HG02870 (cell line): Measurements from ENCODE around the gene DDX27.
"Not testable (repeated sequence)": the region's sequence is repeated elsewhere in the genome, so short reads cannot be mapped to it uniquely, and the experiment has no call there.

Experiments used
- ATAC-seq: cut with Tn5 transposase; IDR thresholded peaks from one replicate; pipeline ENCODE4 v1.9.1; 2021; ENCODE audit warnings: mild to moderate bottlenecking, moderate library complexity; ENCODE audit not compliant: unreplicated experiment

Gene DDX27, protein sequence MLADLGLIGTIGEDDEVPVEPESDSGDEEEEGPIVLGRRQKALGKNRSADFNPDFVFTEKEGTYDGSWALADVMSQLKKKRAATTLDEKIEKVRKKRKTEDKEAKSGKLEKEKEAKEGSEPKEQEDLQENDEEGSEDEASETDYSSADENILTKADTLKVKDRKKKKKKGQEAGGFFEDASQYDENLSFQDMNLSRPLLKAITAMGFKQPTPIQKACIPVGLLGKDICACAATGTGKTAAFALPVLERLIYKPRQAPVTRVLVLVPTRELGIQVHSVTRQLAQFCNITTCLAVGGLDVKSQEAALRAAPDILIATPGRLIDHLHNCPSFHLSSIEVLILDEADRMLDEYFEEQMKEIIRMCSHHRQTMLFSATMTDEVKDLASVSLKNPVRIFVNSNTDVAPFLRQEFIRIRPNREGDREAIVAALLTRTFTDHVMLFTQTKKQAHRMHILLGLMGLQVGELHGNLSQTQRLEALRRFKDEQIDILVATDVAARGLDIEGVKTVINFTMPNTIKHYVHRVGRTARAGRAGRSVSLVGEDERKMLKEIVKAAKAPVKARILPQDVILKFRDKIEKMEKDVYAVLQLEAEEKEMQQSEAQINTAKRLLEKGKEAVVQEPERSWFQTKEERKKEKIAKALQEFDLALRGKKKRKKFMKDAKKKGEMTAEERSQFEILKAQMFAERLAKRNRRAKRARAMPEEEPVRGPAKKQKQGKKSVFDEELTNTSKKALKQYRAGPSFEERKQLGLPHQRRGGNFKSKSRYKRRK

DNA sequence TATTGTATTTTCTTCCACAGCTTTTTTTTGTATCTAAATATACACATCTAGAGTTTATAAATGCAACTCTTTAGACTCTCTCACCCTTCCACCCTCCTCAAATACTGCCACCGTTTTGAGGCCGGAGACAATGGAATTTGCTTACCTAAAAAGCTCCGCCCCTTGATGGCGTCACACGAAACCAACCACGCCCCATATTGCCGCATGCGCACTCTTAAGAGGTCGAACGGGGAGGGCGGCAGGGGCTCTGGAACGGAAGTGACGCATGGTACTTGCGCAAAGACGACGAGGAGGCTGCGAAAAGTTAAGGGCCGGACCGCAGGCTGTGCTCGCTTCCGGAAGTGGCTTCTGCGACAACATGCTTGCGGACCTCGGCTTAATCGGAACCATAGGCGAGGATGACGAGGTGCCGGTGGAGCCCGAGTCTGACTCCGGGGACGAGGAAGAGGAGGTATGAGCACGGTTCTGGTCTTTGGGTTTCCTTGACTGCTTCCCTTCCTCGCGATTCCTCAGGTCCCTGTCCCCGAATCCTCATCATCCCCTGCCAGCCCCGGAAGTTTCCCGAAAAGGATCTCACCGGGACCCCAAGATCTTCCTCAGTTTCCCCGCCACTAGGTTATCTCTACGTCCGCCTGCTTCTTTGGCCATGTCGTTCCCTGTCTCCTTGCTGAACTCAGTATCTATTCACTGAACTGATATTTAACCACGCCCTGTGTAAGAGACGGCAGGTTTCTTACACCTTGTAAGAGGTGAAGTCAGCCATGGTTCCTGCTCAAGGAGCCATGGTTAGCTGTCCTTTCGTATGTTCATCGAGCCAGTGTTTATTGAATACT lies at the start of gene DDX27:
TSS of gene DDX27 (plus strand) at position 326 of the 833 bp plus-strand sequence. CDS start at position 359, 33 bp downstream.
- ATAC-seq, result peak; percentile 84

DNA sequence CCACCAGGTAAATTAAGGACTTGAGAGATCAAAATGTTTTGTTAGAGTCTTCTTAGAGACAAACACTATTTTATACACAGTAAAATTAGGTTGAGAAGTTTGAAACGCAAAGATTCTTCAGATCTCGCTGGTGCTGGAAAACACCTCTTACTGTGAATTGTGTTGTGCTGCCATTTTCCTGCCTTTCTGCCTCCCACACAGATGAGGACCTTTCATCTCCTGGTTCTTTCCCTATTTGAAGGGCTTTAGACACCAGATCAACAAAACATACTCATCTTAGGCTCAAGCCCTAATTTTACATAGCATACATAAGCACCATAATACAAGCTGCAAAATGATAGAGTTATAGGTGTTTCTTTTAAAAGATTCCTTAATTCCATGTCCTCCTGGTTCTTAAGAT lies 49.7 kb upstream of the DDX27 start:
- ATAC-seq, result no peak

DNA sequence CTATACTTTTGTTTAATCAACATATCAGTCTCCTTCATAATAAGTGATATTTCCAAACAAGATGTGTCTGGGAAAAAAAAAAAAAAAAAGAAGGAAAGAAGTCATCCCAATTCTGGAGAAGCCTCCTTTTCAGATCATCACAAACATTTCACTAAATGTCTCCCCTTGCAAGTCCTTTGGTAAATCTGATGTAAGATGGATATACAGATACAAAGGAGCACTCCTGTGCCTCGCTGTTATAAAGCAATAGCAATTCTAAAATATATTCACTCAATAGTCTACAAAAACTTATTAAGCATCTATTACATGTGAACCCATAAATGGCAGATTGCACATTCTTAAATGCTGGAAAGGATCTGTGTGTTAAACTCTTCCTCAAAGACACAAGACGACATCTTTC lies 48.5 kb upstream of the DDX27 start:
- no peak for ATAC-seq

DNA sequence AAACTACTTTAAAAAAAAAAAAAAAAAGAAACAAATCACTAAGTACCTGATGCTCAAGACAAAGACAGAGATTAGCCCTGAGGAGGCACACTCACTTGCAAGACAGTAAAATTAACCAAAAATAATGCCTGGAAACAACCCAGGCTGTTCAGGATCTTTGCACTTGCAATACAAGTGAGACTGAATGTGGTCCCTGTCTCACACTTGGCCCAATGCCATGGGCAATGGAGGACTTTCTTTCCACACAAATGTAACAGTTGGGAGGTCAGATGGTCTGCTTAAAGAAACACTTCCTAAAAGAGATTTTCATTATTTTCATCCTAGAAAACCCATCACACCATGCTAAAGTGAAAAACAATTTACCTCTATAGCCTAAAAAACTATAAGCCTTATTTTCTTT lies 47.3 kb upstream of the DDX27 start:
- no peak for ATAC-seq

DNA sequence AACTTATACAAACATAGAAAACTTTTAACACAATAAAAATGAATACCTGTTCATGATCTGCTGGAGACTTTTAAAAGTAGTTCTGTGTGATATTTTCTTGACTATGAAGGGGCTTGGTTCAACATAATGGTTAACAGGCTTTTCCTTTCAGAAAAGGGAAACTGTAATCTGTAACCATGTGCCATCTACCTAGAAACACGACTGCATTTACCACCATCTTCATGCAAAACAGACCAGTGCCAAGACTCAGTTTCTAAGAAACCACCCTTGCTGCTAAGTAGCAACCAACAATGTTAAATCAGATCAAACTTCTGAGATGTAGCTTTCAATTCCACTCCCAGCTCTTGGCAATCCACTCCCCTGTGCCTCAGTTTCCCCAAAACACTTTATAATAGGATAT lies 46.8 kb upstream of the DDX27 start:
- no peak for ATAC-seq

DNA sequence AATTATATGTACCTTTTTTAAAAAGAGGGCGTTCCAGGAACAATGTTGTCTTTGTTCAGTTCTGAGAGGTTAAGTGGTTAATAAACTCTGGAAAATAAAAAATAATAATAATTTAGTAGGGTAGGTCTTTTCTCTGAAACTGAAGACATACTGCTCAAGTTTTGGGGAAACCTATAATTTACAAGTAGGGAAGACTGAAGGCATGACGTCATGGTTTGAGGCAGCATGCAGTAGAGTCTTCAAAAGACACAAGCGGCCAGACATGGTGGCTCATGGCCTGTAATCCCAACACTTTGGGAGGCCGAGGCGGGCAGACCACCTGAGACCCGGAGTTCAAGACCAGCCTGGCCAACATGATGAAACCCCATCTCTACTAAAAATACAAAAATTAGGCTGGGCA lies 45.0 kb upstream of the DDX27 start:
- ATAC-seq, result no peak

DNA sequence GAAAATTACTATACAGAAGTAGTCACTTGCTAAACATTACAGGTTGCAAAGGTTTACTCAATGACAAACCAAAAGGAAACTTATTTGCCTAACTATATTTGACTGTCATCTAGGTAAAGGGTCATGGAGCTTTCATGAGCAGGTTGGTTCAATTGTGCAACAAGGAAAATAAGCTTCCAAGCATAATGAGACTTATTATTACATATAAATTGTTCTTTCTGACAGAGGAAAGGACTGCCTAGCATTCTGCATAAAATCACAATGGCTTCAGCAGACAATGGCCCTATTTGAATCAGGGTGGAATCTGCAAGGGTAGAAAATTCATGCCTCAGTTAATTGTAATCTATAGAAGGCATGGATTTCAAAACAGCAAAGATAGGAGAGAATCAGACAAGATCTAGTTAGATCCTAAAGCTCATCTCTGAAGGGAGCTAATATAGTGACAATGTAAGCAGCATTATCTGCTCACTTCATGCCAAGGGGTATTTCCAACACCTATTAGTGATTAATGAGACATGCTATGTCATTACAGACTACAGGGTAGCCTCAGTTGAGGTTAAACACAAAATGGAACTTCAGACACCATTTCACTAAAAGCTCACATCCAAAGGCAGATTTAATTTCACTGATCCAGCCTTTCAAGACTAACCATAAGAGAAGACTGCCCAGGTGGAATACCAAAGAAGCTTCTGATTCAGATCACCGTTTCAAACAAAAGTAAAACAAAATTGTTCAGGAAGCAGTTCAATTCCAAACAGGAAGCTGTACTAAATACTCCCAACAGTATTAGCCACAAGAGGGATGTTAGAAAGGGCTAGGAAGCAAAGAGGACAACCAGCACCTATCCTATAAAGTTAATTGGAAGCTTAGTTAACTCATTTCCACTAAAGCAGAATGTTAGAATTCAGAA lies 39.6 kb upstream of the DDX27 start:
- ATAC-seq, result no peak

DNA sequence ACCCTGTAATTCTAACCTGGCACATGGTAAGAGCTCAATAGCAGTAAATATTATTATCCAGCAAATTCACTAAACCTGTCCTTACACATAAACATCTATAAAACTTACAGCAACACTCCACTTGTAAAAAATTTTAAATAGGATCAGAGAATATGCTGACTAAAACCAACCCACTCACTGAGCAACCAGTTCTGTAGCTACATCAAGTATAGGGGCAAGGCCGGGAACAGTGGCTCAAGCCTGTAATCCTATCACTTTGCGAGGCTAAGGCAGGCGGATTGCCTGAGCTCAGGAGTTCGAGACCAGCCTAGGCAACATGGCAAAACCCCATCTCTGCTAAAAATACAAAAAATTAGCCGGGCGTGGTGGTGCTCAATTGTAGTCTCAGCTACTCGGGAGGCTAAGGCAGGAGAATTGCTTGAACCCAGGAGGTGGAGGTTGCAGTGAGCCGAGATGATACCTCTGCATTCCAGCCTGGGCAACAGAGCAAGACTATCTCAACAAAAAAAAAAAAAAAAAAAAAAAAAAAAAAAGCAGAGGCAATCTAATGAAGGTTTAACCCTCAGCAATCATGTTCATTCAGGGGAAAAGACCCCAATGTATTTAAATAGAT lies 37.8 kb upstream of the DDX27 start:
- no peak for ATAC-seq

DNA sequence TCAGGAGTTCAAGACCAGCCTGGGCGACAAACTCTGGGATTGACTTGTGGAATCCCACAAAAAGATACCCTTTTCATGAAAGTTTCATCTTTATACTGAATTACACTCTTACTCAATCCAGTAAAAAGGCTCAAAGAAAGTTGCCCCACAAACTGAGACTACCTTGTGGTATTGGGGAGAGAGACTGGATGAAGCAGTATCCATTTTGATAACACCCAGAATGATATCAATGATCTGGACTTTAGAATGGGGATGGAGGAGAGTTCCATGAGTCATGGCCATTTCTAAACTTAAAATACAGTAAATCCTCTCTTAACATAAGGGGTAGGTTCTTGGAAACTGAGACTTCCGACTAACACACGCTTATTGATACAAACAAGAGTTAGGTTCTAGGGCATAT lies 35.8 kb upstream of the DDX27 start:
- no peak for ATAC-seq

DNA sequence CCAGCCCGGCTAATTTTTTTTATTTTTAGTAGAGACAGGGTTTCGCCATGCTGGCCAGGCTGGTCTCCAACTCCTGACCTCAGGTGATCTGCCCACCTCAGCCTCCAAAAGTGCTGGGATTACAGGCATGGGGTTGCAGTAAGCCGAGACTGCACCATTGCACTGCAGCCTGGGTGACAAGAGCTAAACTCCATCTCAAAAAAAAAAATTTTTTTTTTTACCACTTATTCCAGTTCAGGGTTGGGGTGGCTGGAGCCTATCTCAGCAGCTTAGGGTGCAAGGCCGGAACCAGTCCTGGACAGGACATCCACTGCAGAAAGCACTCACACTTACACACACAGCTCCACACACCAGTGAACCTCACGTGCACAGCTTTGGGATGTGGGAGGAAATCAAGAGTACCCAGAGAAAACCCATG lies 35.1 kb upstream of the DDX27 start:
- ATAC-seq, result not testable (repeated sequence)

DNA sequence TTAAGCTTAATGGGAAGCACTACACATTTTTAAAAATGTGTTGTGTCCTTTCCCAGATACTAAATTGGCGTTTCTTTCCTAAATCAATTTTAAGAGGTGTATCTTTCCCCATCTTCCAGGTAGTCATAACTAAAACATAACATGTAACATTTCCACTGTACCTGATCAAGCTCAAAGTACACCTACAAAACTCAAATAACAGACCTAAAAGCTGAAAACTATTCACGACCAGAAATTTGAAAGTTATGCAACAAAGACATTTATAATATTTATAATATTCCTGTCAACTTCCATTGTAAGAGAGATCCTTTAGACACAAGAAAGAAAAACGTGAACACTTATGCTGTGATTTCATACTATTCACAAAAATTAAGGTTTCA lies 34.5 kb upstream of the DDX27 start:
- no peak for ATAC-seq

DNA sequence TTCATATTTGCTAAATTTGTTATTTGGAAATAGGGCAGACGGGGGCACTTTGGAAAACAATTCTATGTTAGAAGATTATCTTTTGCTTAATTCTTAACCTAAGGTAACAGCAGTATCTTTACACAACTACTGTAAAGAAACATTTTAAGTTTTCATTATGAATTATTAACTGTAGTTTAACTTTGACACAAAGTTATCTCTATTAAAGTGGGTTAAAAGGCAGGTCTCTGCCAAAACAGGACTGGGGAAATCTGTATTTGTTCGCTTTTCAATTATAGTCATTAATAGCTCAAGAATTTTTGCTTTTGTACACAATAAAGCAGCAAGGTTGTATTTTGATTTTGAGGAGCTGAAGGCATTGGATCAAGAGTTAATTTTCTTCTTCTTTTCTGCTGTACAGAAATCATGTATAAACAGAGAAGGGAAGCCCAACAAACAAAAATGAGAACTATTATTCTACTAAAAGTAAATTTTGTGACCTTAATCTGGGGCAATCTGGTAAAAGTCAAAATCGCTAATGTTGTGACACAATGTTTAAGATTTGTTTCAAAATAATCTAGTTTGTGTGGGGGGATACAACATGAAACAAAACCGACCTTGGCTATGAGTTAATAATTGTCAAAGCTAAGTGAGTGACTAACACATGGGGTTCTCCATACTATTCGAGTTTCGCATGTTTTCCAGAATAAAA lies 34.0 kb upstream of the DDX27 start:
- no peak for ATAC-seq

DNA sequence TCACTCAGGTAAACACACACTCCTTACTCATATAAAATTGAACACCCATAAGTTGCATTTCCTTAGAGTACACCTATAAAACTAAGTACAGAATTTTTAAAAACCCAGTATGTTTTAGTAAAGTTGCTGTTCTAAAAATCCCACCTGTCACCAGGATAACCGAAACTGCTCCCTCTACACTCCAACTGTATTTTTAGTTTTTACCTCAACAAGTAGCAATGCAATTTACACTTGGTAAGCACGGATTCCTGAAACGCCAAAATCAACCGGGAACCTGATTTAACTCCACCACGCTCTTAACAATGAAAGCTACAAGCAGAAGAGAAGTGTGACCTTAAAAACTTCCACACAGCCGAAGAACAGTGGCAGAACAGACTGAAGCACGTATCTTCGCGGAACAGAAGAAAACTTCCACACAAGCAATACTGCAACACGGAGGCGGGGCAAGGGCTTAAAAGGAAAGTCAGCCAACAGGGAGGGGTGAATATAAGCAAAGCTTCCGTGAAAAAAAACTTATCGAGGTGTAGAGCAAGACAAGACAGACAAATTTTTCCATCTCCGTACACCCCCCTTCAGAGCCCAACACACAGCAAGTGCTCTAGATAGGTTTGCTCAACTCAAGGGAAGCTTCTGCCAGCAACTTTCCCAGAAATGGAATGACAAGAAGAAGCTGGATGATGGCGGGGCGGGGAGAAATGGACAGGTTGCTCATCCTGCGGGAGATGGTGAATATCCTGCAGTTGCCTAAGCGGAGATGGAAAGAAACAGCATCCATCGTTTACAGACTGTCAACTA lies 32.5 kb upstream of the DDX27 start:
- ATAC-seq, result no peak

DNA sequence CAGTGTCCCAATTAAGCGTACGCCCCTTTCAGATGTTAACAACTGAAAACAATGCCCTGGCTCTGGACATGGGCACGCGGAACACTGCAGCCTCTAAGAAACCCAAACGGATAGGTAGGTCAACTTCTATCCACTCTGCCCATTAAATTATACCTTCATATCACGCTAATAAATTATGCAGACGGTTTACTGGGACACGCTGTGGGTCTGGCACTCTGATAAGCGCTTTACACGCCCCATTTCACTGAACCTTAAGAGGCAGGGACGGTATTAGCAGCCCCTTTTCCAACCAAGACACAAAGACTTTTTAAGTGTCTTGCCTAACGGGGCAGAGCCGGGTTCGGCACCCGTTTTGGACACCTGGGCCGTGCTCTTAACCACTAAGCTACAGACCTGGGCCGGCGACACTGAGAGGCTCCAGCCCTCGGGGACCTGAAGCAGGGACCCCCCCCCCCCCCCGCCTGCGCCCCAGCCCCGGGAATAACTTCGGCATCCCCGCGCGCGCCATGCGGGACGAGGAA lies 31.8 kb upstream of the DDX27 start:
- ATAC-seq, result no peak

DNA sequence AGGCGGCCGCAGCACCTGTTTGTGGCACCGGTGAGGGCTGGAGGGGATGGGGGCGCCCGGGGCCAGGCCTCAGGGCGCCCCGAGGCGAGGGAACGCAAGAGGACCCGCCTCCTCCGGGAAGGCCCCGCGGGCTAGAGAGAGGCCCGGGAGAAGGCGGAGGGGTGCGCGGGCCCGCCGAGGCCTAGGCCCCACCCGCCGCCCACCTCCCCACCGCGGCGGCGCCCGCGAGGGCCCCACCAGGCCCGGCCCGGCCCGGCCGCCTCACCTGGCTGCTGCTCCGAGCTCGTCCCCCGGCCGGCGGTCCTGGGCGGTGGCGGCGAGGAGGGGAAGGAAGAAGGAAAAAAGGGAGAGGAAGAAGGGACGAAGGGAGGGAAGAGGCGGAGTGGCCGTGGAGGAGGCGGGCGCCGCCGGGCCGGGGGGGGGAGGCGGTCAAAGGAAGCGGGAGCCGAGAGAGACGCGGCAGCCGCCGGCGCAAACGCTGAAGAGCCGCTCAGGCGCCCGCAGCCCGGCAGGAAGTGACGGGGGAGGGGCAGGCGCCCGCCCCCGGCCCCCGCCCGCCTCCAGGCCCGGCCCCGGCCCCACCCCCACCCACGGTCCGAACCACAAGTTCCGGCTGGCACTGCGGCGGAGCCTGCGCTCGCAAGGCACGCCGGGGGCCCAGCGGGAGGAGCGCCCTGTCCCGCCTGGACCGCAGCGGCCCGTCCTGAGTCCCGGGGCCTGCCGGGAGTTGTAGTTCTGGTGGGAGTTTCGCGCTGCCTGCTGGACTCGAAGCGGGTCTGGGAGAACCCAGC lies 31.2 kb upstream of the DDX27 start, which contains the start of gene STAU1:
TSS of gene STAU1 (minus strand) at position 484 of the 791 bp plus-strand sequence. CDS start 22,133 bp downstream, outside the sequence.
- ATAC-seq, result peak; percentile 91

DNA sequence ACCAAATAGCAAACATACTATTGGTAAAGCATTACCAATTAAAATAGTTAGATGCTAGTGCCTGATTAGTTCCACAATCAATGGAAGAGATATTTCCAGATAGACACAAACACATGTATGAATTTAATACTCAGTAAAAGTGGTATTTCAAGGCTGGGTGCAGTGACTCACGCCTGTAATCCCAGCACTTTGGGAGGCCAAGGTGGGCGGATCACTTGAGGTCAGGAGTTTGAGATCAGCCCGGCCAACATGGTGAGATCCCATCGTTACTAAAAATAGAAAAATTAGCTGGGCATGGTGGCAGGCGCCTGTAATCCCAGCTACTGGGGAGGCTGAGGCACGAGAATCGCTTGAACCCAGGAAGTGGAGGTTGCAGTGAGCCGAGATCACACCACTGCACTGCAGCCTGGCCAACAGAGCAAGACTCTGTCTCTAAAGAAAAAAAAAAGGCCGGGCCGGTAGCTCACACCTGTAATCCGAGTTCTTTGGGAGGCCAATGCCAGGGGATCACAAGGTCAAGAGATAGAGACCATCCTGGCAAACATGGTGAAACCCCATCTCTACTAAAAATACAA lies 26.2 kb upstream of the DDX27 start:
- ATAC-seq, result not testable (repeated sequence)

DNA sequence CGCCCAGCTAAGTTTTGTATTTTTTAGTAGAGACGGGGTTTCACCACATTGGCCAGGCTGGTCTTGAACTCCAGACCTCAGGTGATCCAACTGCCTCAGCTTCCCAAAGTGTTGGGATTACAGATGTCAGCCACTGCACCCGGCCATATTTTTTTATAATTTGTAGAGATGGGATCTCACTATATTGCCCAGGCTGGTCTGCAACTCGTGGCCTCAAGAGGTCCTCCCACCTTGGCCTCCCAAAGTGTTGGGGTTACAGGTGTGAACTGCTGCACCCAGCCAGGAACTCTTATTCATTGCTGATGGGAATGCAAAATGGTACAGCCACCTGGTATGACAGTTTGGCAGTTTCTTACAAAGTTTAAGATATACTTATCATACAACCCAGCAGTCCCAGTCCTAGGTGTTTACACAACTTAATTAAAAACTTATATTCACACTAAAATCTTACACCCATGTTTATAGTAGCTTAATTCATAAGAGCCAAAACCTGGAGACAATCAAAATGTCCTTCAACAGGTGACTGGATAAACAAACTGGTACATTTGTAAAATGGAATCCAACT lies 19.4 kb upstream of the DDX27 start:
- ATAC-seq, result no peak
